ENCODE data around the gene SLC7A1.

GRCh38 chr13:29511980-29512379, 83.5 kb downstream of the SLC7A1 start:
- TF ChIP-seq CTCF (conservative IDR thresholded peaks at IDR 0.05; ENCODE audit: low read length) (no peak), EZH2phosphoT487 (IDR thresholded peaks at IDR 0.05; ENCODE audit: borderline replicate concordance, low read depth, low read length) (no peak)
